A549 (cell line): ENCODE results near the gene ADAM12. TPM values are rescaled to one million over a fixed set of nuclear protein-coding genes. Genes with fewer than 3 reads are reported as not detected.

Source experiments
- ATAC-seq, 2 experiments: fragments of 200-7000 bp in 1 of 2; fragments of >200 bp in 1 of 2; cut with Nextera tagmentation in 1 of 2; cut with Tn5 transposase in 1 of 2; 3 replicates each; pipeline versions ENCODE4 v1.8.0 to v1.9.1; 2018 to 2020; ENCODE audit warnings: mild to moderate bottlenecking in 1 of 2, moderate library complexity in 1 of 2
- CTCF ChIA-PET: fragments of 300-600 bp; sonication (Branson Sonifier 250); formaldehyde crosslinking; extraction: SDS; loops from one replicate; lab custom pipeline; 2021; ENCODE audit warnings: antibody characterized with exemption, inconsistent platforms; lab: Yijun Ruan, JAX
- POLR2A ChIA-PET: fragments of 350-600 bp; formaldehyde crosslinking; extraction: SDS; loops from one replicate; lab custom pipeline; 2021; ENCODE audit warnings: antibody characterized with exemption, inconsistent platforms; lab: Yijun Ruan, JAX
- DNase-seq, 2 experiments: peaks; one replicate each; pipeline versions ENCODE4 v3.0.0 to v3.0.0-alpha.2; 2011 to 2016; ENCODE audit warnings: low read depth in 1 of 2, low spot score in 1 of 2
- FAIRE-seq: peaks from 2 replicates; lab custom pipeline; 2011; peaks lifted over from hg19 to GRCh38; lab: Jason Lieb, UNC
- H3K27ac ChIP-seq, 2 experiments: fragments of >200 bp; sonication (Bioruptor Twin); formaldehyde crosslinking; 3 replicates each; pipeline ENCODE4 v1.5.1; 2016 to 2017
- H3K4me1 ChIP-seq: fragments of >200 bp; sonication (Bioruptor Twin); formaldehyde crosslinking; 3 replicates; pipeline ENCODE4 v1.6.1; 2016
- H3K4me2 ChIP-seq: fragments of >200 bp; sonication (Bioruptor Twin); formaldehyde crosslinking; 3 replicates; pipeline ENCODE4 v1.6.1; 2016
- H3K4me3 ChIP-seq: fragments of >200 bp; sonication (Bioruptor Twin); formaldehyde crosslinking; 3 replicates; pipeline ENCODE4 v1.5.1; 2016
- H3K9me3 ChIP-seq: fragments of >200 bp; sonication (Bioruptor Twin); formaldehyde crosslinking; 3 replicates; pipeline ENCODE4 v1.6.1; 2016
- CBX8 ChIP-seq: fragments of 200-600 bp; sonication (generic); IDR thresholded peaks from 2 replicates; pipeline ENCODE4 v1.6.1; 2016
- CEBPB ChIP-seq, 2 experiments: fragments of >200 bp in 1 of 2; sonication (Bioruptor Twin) in 1 of 2; formaldehyde crosslinking in 1 of 2; IDR thresholded peaks; 2 replicates each; pipeline ENCODE4 v1.6.1; 2012 to 2016
- CHD2 ChIP-seq: fragments of 150-350 bp; IDR thresholded peaks from 2 replicates; pipeline ENCODE4 v1.6.1; 2014; ENCODE audit warnings: low read length; ENCODE audit not compliant: partially characterized antibody
- ELK1 ChIP-seq: fragments of 150-350 bp; IDR thresholded peaks from 2 replicates; pipeline ENCODE4 v1.6.1; 2014; ENCODE audit warnings: low read depth, mild to moderate bottlenecking, low read length
- ESRRA ChIP-seq: fragments of 150-350 bp; IDR thresholded peaks from 2 replicates; pipeline ENCODE4 v1.6.1; 2014; ENCODE audit warnings: mild to moderate bottlenecking, low read length, borderline replicate concordance
- FOSB ChIP-seq: fragments of 250-450 bp; sonication (Bioruptor Pico); IDR thresholded peaks from 2 replicates; pipeline ENCODE4 v1.5.0; 2020; ENCODE audit warnings: mild to moderate bottlenecking, moderate library complexity
- GATA3 ChIP-seq: IDR thresholded peaks from 2 replicates; pipeline ENCODE4 v1.6.1; 2012; ENCODE audit warnings: borderline replicate concordance
- HES2 ChIP-seq: fragments of >200 bp; sonication (Bioruptor Twin); formaldehyde crosslinking; IDR thresholded peaks from 2 replicates; pipeline ENCODE4 v1.6.1; 2016
- HMGXB4 ChIP-seq: fragments of 250-450 bp; sonication (Bioruptor Pico); IDR thresholded peaks from 2 replicates; pipeline ENCODE4 v1.5.0; 2021; ENCODE audit warnings: mild to moderate bottlenecking, moderate library complexity, borderline replicate concordance
- HOXA7 ChIP-seq: fragments of 250-450 bp; sonication (Bioruptor Pico); IDR thresholded peaks from 2 replicates; pipeline ENCODE4 v1.5.0; 2020; ENCODE audit warnings: mild to moderate bottlenecking, moderate library complexity
- HOXB13 ChIP-seq: fragments of 250-450 bp; sonication (Bioruptor Pico); IDR thresholded peaks from 2 replicates; pipeline ENCODE4 v1.5.0; 2020; ENCODE audit warnings: low read depth, mild to moderate bottlenecking, moderate library complexity
- HOXB5 ChIP-seq: fragments of 250-450 bp; sonication (Bioruptor Pico); IDR thresholded peaks from 2 replicates; pipeline ENCODE4 v1.5.0; 2020; ENCODE audit warnings: mild to moderate bottlenecking, moderate library complexity
- JUN ChIP-seq, 2 experiments: fragments of >200 bp; sonication (Bioruptor Twin); formaldehyde crosslinking; IDR thresholded peaks; 2 replicates in 1 of 2; 3 replicates in 1 of 2; pipeline ENCODE4 v1.6.1; 2016 to 2017
- JUNB ChIP-seq: fragments of >200 bp; sonication (Bioruptor Twin); formaldehyde crosslinking; IDR thresholded peaks from 2 replicates; pipeline ENCODE4 v1.6.1; 2016
- KDM1A ChIP-seq: fragments of 200-600 bp; sonication (generic); IDR thresholded peaks from 2 replicates; pipeline ENCODE4 v1.6.1; 2016; ENCODE audit warnings: low read depth, mild to moderate bottlenecking
- MAZ ChIP-seq: fragments of 150-350 bp; IDR thresholded peaks from 2 replicates; pipeline ENCODE4 v1.6.1; 2014; ENCODE audit warnings: antibody characterized with exemption, low read depth, low read length, borderline replicate concordance
- NFE2L2 ChIP-seq: fragments of 150-350 bp; conservative IDR thresholded peaks from 2 replicates; pipeline ENCODE4 v1.6.1; 2014; ENCODE audit warnings: low read length
- PHF8 ChIP-seq: fragments of 200-600 bp; sonication (generic); IDR thresholded peaks from 2 replicates; pipeline ENCODE4 v1.6.1; 2016; ENCODE audit warnings: low read depth, mild to moderate bottlenecking, antibody characterized with exemption, moderate library complexity, borderline replicate concordance
- POLR2AphosphoS2 ChIP-seq: conservative IDR thresholded peaks from 2 replicates; pipeline ENCODE4 v1.6.1; 2012; ENCODE audit warnings: low read length, improper control_type of control experiment, inconsistent platforms
- RCOR1 ChIP-seq: fragments of 150-350 bp; IDR thresholded peaks from 2 replicates; pipeline ENCODE4 v1.6.1; 2014; ENCODE audit warnings: antibody characterized with exemption, low read length, low read depth
- RNF2 ChIP-seq: fragments of 200-600 bp; sonication (generic); IDR thresholded peaks from 2 replicates; pipeline ENCODE4 v1.6.1; 2016; ENCODE audit warnings: low read depth, mild to moderate bottlenecking, antibody characterized with exemption, moderate library complexity, borderline replicate concordance
- SMC3 ChIP-seq: fragments of >200 bp; sonication (Bioruptor Twin); formaldehyde crosslinking; IDR thresholded peaks from 3 replicates; pipeline ENCODE4 v1.6.1; 2018; ENCODE audit warnings: inconsistent platforms
- TFCP2L1 ChIP-seq: fragments of 250-450 bp; sonication (Bioruptor Pico); IDR thresholded peaks from 2 replicates; pipeline ENCODE4 v1.5.0; 2021; ENCODE audit warnings: mild to moderate bottlenecking
- ZNF302 ChIP-seq: fragments of 250-450 bp; sonication (Bioruptor Pico); IDR thresholded peaks from 2 replicates; pipeline ENCODE4 v1.9.0; 2021; ENCODE audit warnings: inconsistent platforms, mild to moderate bottlenecking, moderate library complexity
- WGBS: methylation state at CpG from one replicate; pipeline ENCODE4 v1.1.6; 2017; ENCODE audit errors: missing lambda C conversion rate; 5-methylcytosine and 5-hydroxymethylcytosine counted together
- polyA plus RNA-seq, 4 experiments: library from polyadenylated mRNA; depleted of rRNA in 3 of 4; stranded (reverse); fragments of >200 nt; fragmentation: RNase III in 1 of 4; extraction: RNeasy Plus Mini Kit Qiagen cat#74134 plus additional on column Dnase treatment in 1 of 4; gene quantifications; 2 replicates in 3 of 4; 3 replicates in 1 of 4; pipeline ENCODE4 v1.2.3, GENCODE V29; 2011 to 2017
- TF ChIP-seq, protein P1 (sequence below): fragments of >200 bp; sonication (Bioruptor Twin); formaldehyde crosslinking; IDR thresholded peaks from 3 replicates; pipeline ENCODE4 v1.5.1; 2016

Gene ADAM12
- polyA plus RNA-seq, 2 of the 4 experiments (the other 2 are of a cell fraction), result 1.6 to 4.8 TPM

- no peak for TF ChIP-seq HMGXB4 (CRISPR knock-in tag)
- no peak for TF ChIP-seq HOXB13 (CRISPR knock-in tag)
These were observed 300.3 kb downstream of the ADAM12 start (continued) for GRCh38 chr10:126087796-126088505.

GRCh38 chr10:126087153-126087680 is 301.1 kb downstream of the ADAM12 start:
- DNase-seq (no peak), FAIRE-seq (no peak), ATAC-seq (no peak)
- POLR2A ChIA-PET, result no interaction called here
- Histone ChIP-seq H3K27ac (no peak overlapping the region), H3K4me3 (no peak overlapping the region), H3K4me2 (no peak overlapping the region), H3K4me1 (peaks cover 7% of the 10 kb centered on the region; the same call in 1 of the 3 replicates), H3K9me3 (peaks cover 11% of the 10 kb centered on the region)
- TF ChIP-seq RNF2 (no peak), HMGXB4 (CRISPR knock-in tag) (no peak), HOXB5 (CRISPR knock-in tag) (no peak), JUNB (no peak), POLR2AphosphoS2 (no peak), TFCP2L1 (CRISPR knock-in tag) (no peak), HOXA7 (CRISPR knock-in tag) (no peak), NFE2L2 (no peak), HOXB13 (CRISPR knock-in tag) (no peak), CBX8 (no peak), KDM1A (no peak), ZNF302 (CRISPR knock-in tag) (no peak), ESRRA (no peak), CEBPB (IDR thresholded peaks at IDR 0.05) (no peak), CHD2 (no peak)
- CTCF ChIA-PET, result no interaction called here
- WGBS, result 86% methylated on average over 4 of the region's 4 CpGs

GRCh38 chr10:126085806-126086205 is 302.5 kb downstream of the ADAM12 start:
- Histone ChIP-seq H3K4me1 (peaks cover 7% of the 10 kb centered on the region; the same call in 1 of the 3 replicates), H3K9me3 (no peaks in the 10 kb centered on the region), H3K4me3 (no peak overlapping the region), H3K4me2 (no peak overlapping the region), H3K27ac (no peak overlapping the region)
- WGBS, result 35% methylated on average over 1 of the region's 1 CpG
- POLR2A ChIA-PET, result no interaction called here
- no peak for DNase-seq
- ATAC-seq, result no peak
- no peak for FAIRE-seq
- CTCF ChIA-PET, result no interaction called here
- TF ChIP-seq RNF2, result no peak
- no peak for TF ChIP-seq MAZ
- TF ChIP-seq RCOR1, result no peak
- TF ChIP-seq HMGXB4 (CRISPR knock-in tag), result no peak
- no peak for TF ChIP-seq JUN (IDR thresholded peaks at IDR 0.05)
- TF ChIP-seq SMC3, result no peak
- no peak for TF ChIP-seq HOXB5 (CRISPR knock-in tag)
- no peak for TF ChIP-seq ZNF302 (CRISPR knock-in tag)
- no peak for TF ChIP-seq ELK1
- TF ChIP-seq GATA3, result no peak
- no peak for TF ChIP-seq PHF8
- TF ChIP-seq, protein P1, sequence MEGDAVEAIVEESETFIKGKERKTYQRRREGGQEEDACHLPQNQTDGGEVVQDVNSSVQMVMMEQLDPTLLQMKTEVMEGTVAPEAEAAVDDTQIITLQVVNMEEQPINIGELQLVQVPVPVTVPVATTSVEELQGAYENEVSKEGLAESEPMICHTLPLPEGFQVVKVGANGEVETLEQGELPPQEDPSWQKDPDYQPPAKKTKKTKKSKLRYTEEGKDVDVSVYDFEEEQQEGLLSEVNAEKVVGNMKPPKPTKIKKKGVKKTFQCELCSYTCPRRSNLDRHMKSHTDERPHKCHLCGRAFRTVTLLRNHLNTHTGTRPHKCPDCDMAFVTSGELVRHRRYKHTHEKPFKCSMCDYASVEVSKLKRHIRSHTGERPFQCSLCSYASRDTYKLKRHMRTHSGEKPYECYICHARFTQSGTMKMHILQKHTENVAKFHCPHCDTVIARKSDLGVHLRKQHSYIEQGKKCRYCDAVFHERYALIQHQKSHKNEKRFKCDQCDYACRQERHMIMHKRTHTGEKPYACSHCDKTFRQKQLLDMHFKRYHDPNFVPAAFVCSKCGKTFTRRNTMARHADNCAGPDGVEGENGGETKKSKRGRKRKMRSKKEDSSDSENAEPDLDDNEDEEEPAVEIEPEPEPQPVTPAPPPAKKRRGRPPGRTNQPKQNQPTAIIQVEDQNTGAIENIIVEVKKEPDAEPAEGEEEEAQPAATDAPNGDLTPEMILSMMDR, result no peak
- TF ChIP-seq NFE2L2, result no peak
- no peak for TF ChIP-seq HES2
- TF ChIP-seq FOSB (CRISPR knock-in tag), result no peak
- no peak for TF ChIP-seq CHD2
